Spinal cord (tissue), 10 donors: ENCODE data around the gene ZBTB16. TPM values are rescaled to one million over a fixed set of nuclear protein-coding genes. Genes with fewer than 3 reads are reported as not detected.
A peak's percentile ranks its signal among the peaks of the same experiment; 100 is the strongest.

ENCODE experiments used
- DNase-seq, 6 donors: peaks; one replicate each; pipeline versions ENCODE4 v3.0.0 to v3.0.0-alpha.2; 2013 to 2015; ENCODE audit warnings: low spot score in 6 of 6, low read depth in 4 of 6
- H3K27ac ChIP-seq: one replicate; pipeline ENCODE4 v1.5.1; 2013; ENCODE audit warnings: low read depth, low read length, control low read depth
- H3K27me3 ChIP-seq: one replicate; pipeline ENCODE4 v1.6.1; 2013; ENCODE audit warnings: low read length; ENCODE audit not compliant: control insufficient read depth, insufficient read depth
- H3K36me3 ChIP-seq: one replicate; pipeline ENCODE4 v1.6.1; 2013; ENCODE audit warnings: low read length; ENCODE audit not compliant: control insufficient read depth, insufficient read depth
- H3K4me1 ChIP-seq: one replicate; pipeline ENCODE4 v1.6.1; 2013; ENCODE audit warnings: low read length; ENCODE audit not compliant: control insufficient read depth, insufficient read depth
- H3K4me3 ChIP-seq: one replicate; pipeline ENCODE4 v1.5.1; 2013; ENCODE audit warnings: low read depth, low read length, control low read depth
- H3K9me3 ChIP-seq: one replicate; pipeline ENCODE4 v1.6.1; 2013; ENCODE audit warnings: low read length; ENCODE audit not compliant: control insufficient read depth, insufficient read depth
- WGBS: methylation state at CpG from one replicate; pipeline ENCODE4 v1.1.5; 2013; ENCODE audit warnings: missing lambda C conversion rate; ENCODE audit not compliant: insufficient coverage; 5-methylcytosine and 5-hydroxymethylcytosine counted together
- polyA plus RNA-seq, 2 donors: library from polyadenylated mRNA; unstranded; fragments of 120-200 nt; gene quantifications; one replicate each; pipeline ENCODE4 v1.2.1, GENCODE V29; 2013; ENCODE audit not compliant: insufficient read length in 2 of 2
- total RNA-seq, 2 donors: library from RNA; depleted of rRNA in 1 of 2; stranded (reverse); fragments of 120-200 nt in 1 of 2; fragments of >200 nt in 1 of 2; gene quantifications; one replicate each; pipeline versions ENCODE4 v1.2.3 to v1.2.4, GENCODE V29; 2013 to 2014
- donor health status: healthy.

ZBTB16 gene
- total and polyA plus RNA-seq, 4 donors: 4.5 to 17.9 (median 9.2) TPM

- H3K36me3 ChIP-seq: no peaks in the 10 kb centered on the region
- H3K4me1 ChIP-seq: no peaks in the 10 kb centered on the region
- no peak overlapping the region for H3K27ac ChIP-seq
- H3K4me3 ChIP-seq: no peak overlapping the region
- no peak for DNase-seq
- no peaks in the 10 kb centered on the region for H3K9me3 ChIP-seq
- WGBS: 92% methylated on average over 3 of the region's 5 CpGs
- H3K27me3 ChIP-seq: peaks cover 5% of the 10 kb centered on the region
These were observed 211.2 kb downstream of the ZBTB16 start for GRCh38 chr11:114270531-114271270.

GRCh38 chr11:114271316-114271715 is 211.8 kb downstream of the ZBTB16 start:
- H3K27me3 ChIP-seq: peaks cover 5% of the 10 kb centered on the region
- WGBS: 83% methylated on average over 1 of the region's 2 CpGs
- no peaks in the 10 kb centered on the region for H3K36me3 ChIP-seq
- H3K9me3 ChIP-seq: no peaks in the 10 kb centered on the region
- H3K4me3 ChIP-seq: no peak overlapping the region
- DNase-seq: no peak
- H3K4me1 ChIP-seq: no peaks in the 10 kb centered on the region
- H3K27ac ChIP-seq: no peak overlapping the region

- no peak for DNase-seq
- 79% methylated on average over 4 of the region's 4 CpGs for WGBS
These were observed 212.8 kb downstream of the ZBTB16 start for GRCh38 chr11:114272311-114272710.

GRCh38 chr11:114273071-114273470 is 213.6 kb downstream of the ZBTB16 start:
- H3K27ac ChIP-seq: no peak overlapping the region
- no peaks in the 10 kb centered on the region for H3K36me3 ChIP-seq
- no peaks in the 10 kb centered on the region for H3K9me3 ChIP-seq
- no peaks in the 10 kb centered on the region for H3K4me1 ChIP-seq
- H3K27me3 ChIP-seq: peaks cover 5% of the 10 kb centered on the region
- DNase-seq: no peak
- H3K4me3 ChIP-seq: no peak overlapping the region
- 67% methylated on average over 2 of the region's 3 CpGs for WGBS

More at GRCh38 chr11:114272311-114272710, 212.8 kb downstream of the ZBTB16 start:
- H3K9me3 ChIP-seq: no peaks in the 10 kb centered on the region
- no peaks in the 10 kb centered on the region for H3K4me1 ChIP-seq
- no peaks in the 10 kb centered on the region for H3K36me3 ChIP-seq
- H3K4me3 ChIP-seq: no peak overlapping the region
- no peak overlapping the region for H3K27ac ChIP-seq
- H3K27me3 ChIP-seq: peaks cover 5% of the 10 kb centered on the region

GRCh38 chr11:114273890-114274635 is 214.6 kb downstream of the ZBTB16 start:
- Histone ChIP-seq H3K4me1 (no peaks in the 10 kb centered on the region), H3K36me3 (no peaks in the 10 kb centered on the region), H3K27me3 (peaks cover 5% of the 10 kb centered on the region), H3K9me3 (no peaks in the 10 kb centered on the region), H3K27ac (no peak overlapping the region), H3K4me3 (no peak overlapping the region)
- no peak for DNase-seq
- WGBS: 88% methylated on average over 4 of the region's 5 CpGs

GRCh38 chr11:114274637-114275036 is 215.1 kb downstream of the ZBTB16 start:
- Histone ChIP-seq H3K27ac (no peak overlapping the region), H3K9me3 (no peaks in the 10 kb centered on the region), H3K36me3 (no peaks in the 10 kb centered on the region), H3K4me1 (no peaks in the 10 kb centered on the region), H3K27me3 (peaks cover 5% of the 10 kb centered on the region), H3K4me3 (no peak overlapping the region)
- WGBS: 50% methylated on average over 1 of the region's 3 CpGs
- no peak for DNase-seq

GRCh38 chr11:114275280-114275679 is 215.8 kb downstream of the ZBTB16 start:
- no peaks in the 10 kb centered on the region for H3K9me3 ChIP-seq
- peak in 1 of 6 donors; percentile 52 for DNase-seq
- 38% methylated on average over 3 of the region's 3 CpGs for WGBS

GRCh38 chr11:114276077-114276476 is 216.6 kb downstream of the ZBTB16 start:
- Histone ChIP-seq H3K4me1 (peaks cover 9% of the 10 kb centered on the region), H3K27ac (no peak overlapping the region), H3K36me3 (no peaks in the 10 kb centered on the region), H3K27me3 (peaks cover 5% of the 10 kb centered on the region), H3K9me3 (no peaks in the 10 kb centered on the region), H3K4me3 (no peak overlapping the region)
- WGBS: 66% methylated on average over 5 of the region's 5 CpGs
- DNase-seq: no peak

More at GRCh38 chr11:114275280-114275679, 215.8 kb downstream of the ZBTB16 start:
- Histone ChIP-seq H3K27ac (no peak overlapping the region), H3K4me1 (peaks cover under 1% of the 10 kb centered on the region), H3K4me3 (no peak overlapping the region), H3K27me3 (peaks cover 5% of the 10 kb centered on the region), H3K36me3 (no peaks in the 10 kb centered on the region)

GRCh38 chr11:114277637-114278341 is 218.3 kb downstream of the ZBTB16 start:
- no peak for DNase-seq
- Histone ChIP-seq H3K4me1 (peaks cover 10% of the 10 kb centered on the region), H3K27me3 (no peaks in the 10 kb centered on the region), H3K9me3 (no peaks in the 10 kb centered on the region), H3K27ac (no peak overlapping the region), H3K36me3 (no peaks in the 10 kb centered on the region), H3K4me3 (no peak overlapping the region)
- 90% methylated on average over 3 of the region's 11 CpGs for WGBS
